Esophagus squamous epithelium (tissue), 4 donors: ENCODE results near the gene DBT.

Experiments used
- POLR2A ChIP-seq, 4 donors: fragments of 450-650 bp; IDR thresholded peaks; one replicate each; pipeline ENCODE4 v1.6.1; 2017; ENCODE audit warnings: antibody characterized with exemption in 4 of 4, mild to moderate bottlenecking in 4 of 4, moderate library complexity in 3 of 4
- TF ChIP-seq, protein P1 (sequence below), 6 experiments: fragments of 450-650 bp in 4 of 6; fragments of 200-600 bp in 2 of 6; sonication (generic) in 2 of 6; IDR thresholded peaks; one replicate each; pipeline ENCODE4 v1.5.1; 2016 to 2019; ENCODE audit warnings: antibody characterized with exemption in 6 of 6, mild to moderate bottlenecking in 4 of 6, moderate library complexity in 4 of 6

DNA sequence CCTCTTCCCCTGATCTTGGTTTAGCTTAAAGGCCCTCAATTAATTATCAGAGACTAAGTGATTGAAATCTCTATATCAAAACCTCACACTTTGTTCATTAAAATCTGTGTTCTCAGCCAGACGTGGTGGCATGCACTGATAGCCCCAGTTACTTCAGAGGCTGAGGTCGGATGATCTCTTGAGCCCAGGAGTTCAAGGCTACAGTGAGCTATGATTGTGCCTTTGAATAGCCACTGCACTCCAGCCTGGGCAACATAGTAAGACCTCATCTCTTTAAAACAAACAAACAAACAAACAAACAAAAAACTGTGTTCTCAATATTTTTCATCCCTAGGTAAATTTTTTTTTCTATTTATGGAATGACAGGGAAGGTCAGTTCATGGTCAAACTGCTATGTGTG lies 98.0 kb downstream of the DBT start:
- TF ChIP-seq, protein P1, sequence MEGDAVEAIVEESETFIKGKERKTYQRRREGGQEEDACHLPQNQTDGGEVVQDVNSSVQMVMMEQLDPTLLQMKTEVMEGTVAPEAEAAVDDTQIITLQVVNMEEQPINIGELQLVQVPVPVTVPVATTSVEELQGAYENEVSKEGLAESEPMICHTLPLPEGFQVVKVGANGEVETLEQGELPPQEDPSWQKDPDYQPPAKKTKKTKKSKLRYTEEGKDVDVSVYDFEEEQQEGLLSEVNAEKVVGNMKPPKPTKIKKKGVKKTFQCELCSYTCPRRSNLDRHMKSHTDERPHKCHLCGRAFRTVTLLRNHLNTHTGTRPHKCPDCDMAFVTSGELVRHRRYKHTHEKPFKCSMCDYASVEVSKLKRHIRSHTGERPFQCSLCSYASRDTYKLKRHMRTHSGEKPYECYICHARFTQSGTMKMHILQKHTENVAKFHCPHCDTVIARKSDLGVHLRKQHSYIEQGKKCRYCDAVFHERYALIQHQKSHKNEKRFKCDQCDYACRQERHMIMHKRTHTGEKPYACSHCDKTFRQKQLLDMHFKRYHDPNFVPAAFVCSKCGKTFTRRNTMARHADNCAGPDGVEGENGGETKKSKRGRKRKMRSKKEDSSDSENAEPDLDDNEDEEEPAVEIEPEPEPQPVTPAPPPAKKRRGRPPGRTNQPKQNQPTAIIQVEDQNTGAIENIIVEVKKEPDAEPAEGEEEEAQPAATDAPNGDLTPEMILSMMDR (IDR thresholded peaks at IDR 0.05): no peak
- TF ChIP-seq POLR2A (IDR thresholded peaks at IDR 0.05): no peak
